NCI-H2107 treated with DMSO at 0.1 percent for 48 hours (cell line): ENCODE measurements around the gene C20orf202.
"Not testable (repeated sequence)": the region's sequence is repeated elsewhere in the genome, so short reads cannot be mapped to it uniquely, and the experiment has no call there.

Experiments used
- DNase-seq: peaks from one replicate; lab custom pipeline; 2025; ENCODE audit not compliant: unreplicated experiment; lab: John Stamatoyannopoulos, UW

Gene C20orf202

DNA sequence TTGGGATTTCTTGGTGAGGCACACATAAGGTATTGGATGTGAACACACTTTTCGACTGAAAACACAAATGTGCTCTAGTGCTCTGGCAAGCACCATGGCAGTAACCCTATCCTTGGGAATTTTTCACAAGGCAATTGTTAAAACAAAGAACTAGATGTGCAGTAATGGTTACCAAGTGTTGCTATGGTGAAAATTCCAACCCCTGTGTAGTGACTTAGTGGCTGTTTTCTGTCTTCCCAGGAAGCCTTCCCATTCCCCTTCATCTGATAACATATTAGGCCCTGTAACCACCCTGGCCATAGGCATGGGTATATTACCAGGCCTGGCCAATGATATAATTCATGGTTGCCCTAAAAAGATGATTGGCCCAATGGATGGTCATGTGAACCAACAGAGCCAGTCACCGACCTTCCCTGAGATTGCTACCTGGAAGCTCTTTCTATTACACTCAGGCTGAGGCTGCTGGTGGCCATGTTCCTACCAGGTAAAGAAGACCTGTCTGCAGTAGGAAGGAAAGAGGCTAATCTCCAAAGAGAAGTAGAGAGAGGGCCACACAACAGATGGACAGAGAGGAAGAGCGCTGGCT is 4.1 kb downstream of the C20orf202 start:
- no peak for DNase-seq

DNA sequence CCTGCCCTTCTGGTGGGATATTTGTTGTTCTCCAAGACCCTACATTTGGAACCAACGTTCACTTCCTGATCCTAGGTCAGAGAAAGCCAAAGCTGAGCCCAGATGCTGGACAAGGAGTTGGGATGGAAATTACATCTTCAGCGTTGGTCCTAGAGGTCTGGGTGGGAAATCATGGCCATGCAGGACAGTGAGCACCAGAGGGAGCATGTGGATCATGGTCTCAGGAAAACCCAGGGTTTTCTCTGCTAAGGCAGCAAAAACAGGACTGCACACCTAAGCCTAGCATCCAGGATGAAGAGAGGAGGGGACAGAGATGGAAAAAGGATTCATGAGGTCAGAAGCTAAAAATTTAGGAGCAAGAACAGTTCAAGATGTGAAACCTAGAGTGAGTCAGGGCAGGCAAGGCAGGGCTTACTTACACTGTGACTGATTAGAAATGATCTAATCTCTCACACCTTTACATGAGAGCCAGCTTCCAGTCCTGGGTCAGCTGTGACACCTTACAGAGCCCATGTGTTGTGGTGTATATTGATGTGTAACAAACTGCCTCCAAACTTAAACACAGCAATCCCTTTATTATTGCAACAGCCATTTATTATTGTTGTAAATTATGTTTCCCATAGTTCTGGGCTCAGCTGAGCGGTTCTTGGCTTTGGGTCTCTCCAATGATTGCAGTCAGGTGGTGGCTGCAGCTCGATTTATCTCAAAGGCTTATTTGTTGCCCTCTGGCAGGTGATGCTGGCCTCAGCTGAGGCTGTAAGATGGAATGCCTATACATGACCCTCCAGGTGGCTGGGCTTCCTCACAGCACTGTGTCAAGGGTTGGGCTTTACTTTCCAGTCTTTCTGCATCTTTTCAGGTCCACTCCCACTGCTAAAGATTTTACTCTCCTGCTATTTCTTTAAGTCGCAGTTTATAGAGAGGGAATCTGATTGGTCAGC is 6.5 kb downstream of the C20orf202 start:
- no peak for DNase-seq

DNA sequence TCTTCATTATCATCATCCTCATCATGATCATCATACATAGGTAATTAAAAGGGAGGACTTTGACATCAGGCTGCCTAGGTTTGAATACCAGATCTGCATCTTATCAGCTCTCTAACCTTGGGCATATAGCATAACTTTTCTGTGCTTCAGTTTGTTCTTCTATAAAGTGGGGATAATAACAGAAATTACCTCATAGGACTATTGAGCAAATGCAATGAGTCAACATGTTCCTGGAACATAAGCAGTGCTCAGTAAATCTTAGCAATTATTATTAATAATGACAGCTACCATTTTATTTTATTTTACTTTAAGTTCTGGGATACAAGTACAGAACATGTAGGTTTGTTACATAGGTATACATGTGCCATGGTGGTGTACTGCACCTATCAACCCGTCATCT is 7.2 kb downstream of the C20orf202 start:
- no peak for DNase-seq

DNA sequence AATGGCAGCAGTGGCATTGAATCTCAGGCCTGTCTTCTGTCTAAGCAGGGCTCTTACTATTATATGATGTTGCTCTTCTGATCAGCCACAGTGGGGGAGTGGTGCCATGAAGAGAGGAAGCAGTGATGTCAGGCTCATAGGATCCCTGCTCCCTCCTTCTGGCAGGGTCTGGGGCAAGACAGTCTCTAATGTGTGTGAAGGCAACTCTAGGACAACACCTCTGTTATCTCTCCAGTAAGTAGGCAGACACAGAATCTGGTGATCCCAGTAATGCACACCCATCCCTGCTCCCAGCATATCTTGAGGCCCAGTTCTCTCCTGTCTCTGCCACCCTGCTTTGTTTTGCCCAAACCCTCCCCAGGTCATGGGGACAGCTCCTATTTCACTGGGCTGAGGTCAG is 8.8 kb downstream of the C20orf202 start:
- no peak for DNase-seq

DNA sequence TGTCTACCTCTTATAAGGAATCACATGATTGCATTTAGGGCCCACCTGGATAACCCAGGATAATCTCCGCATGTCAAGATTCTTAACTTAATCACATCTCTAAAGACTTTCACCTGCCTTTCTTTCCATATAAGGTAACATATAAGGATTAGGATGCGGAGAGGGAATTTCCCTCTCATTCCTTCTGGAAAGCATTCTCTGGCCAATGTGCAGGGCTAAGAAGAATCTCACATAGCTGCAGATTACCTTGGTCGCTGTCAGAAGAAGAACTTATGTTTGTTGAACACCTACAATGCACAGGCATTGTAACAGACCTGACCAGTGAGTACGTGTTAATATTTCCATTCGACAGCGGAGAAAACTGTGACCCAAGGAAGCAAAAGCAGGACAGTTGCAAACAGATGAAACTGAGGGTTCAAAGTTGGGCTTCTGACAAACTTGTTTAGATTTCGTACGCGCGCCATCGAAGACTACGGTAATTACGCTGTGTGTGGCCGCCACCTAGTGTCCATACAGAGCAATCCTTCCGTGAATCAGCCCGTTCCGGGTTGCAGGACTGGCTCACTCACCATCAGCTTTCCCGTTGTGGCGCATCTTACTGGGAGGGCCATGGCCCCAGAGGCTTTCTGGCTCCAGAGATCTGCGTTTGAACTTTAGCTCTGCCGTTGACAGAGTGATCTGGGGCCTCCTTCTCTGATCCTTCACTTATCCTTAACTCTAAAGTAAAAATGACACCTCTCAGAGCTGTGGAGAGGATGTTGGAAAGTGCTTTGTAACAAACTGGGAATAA is 9.5 kb downstream of the C20orf202 start:
- peak; percentile 19 for DNase-seq

DNA sequence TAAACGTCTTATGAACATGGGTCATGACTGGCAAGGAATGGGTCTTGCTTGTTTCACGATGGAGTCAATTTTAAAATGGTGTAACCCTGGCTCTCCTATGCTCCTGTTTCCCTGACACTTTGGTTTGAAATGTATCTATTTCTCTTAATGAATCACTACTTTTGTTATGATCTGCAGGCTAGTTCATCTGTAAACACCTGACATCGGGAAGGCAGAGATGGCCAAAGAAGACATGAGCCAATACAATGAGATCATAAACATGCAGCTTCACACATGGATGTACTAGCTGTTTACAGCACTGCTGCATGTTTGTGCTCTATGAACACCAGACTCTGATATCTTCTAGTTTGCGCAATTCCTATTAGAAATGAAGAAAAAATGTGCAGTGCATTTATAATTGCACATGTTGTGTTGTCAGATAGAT is 11.6 kb downstream of the C20orf202 start:
- no peak for DNase-seq

DNA sequence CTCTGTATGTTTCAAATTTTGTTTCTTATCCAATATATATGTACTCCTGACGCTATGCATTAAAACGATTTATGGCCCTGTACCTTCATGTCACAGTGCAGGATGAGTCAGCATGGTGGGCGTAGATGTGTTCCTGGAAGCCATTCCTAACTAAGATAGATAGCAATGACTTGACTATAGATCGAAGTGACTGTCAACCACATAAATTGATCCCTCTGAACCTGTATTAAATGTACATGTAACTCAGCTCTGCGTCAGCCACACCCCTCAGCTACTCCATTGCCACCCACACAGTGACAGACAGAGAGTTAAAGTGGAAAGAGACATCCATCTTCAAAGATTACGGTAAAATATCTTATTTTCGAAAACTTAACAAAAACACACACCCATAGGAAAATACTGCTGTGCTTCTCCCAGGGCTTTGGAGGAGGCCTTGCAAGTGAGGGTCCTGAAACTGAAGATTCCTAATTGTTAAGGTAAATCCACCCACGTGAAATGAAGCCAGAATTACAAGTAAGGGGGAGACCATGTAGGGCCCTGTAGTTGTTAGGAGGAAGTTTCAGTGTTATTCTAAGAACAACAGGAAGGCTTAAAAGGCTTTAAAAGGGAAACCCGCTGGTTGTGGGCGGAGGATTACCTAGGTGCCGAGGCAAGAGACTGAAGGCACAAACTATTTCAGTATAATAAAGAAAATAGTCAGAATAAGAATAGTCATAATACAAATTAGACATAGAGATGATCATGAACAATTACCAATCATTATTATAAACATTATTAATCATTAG is 12.3 kb downstream of the C20orf202 start:
- no peak for DNase-seq

DNA sequence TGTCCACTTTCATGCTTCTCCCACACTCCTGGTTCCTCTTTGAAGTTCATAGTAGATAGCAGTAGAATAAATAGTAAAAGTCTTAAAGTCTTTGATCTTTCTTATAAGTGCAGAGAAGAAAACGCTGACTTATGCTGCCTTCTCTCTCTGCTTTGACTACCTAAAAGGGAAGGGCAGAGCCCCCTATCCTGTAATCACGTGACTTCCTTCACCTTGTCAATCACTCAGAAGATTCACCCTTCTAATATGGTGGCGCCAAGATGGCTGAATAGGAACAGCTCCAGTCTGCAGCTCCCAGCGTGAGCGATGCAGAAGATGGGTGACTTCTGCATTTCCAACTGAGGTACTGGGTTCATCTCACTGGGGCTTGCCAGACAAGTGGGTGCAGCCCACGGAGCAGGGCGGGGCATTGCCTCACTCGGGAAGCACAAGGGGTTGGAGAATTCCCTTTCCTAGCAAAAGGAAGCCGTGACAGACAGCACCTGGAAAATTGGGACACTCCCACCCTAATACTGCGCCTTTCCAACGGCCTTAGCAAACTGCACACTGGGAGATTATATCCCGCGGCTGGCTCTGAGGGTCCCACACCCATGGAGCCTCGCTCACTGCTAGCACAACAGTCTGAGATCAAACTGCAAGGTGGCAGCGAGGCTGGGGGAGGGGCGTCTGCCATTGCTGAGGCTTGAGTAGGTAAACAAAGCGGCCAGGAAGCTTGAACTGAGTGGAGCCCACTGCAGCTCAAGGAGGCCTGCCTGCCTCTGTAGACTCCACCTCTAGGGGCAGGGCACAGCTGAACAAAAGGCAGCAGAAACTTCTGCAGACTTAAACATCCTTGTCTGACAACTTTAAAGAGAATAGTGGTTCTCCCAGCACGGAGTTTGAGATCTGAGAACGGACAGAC is 13.5 kb downstream of the C20orf202 start:
- not testable (repeated sequence) for DNase-seq

DNA sequence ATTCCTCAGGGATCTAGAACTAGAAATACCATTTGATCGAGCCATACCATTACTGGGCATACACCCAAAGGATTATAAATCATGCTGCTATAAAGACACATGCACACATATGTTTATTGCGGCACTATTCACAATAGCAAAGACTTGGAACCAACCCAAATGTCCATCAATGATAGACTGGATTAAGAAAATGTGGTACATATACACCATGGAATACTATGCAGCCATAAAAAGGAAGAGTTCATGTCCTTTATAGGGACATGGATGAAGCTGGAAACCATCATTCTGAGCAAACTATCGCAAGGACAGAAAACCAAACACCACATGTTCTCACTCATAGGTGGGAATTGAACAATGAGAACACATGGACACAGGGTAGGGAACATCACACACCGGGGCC is 19.5 kb downstream of the C20orf202 start:
- not testable (repeated sequence) for DNase-seq

DNA sequence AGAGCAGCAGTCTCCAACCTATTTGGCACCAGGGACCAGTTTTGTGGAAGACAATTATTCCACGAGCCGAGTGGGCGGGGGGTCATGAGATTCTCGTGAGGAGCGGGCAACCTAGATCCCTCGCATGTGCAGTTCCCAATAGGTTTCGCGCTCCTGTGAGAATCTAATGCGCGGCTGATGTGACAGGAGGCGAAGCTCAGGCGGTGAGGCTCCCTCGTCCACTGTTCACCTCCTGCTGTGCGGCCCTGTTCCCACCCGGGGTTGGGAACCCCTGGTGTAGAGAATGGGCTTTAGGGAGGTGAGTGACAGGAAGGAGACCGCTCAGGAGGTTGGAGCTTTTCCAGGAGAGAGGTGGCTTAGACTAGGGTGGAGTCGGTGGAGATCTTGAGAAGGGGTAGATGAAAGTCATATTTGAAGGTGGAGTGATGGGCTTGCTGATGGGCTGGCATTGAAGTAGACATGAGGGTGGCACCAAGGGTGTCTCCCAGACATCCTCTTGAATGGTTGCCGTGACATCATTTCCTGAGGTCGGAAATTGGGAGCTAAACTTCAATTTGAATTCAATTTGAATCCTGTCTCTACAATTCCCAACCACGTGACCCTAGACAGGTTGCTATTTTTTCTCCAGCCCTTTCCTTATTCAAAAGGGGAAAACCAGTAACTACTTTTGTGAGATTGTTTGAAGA is 21.1 kb downstream of the C20orf202 start:
- DNase-seq, result no peak

DNA sequence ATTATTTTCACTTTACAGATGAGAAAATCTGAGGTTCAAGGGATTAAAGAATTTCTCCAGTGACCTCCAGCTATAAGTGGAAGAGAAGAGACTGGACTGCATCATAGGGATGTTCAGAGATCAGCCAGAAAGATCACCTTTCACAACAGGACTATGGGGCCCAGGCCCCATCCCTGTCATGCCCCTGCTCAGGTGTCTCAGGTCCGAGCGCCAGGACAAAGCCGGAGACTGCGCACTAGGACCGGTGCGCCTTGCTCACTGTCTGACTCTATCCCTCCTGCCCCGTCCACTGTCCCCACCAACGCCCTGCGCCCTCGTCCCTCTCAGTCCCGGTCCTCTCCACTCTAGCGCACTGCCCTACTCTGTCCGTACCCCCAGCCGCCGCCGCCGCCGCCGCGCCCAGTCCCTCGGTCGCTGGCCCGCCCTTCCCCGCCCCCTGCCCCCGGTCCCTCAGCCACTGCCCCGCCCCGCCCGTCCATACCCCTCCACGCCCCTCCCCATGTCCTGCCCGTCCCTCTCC is 22.1 kb downstream of the C20orf202 start:
- no peak for DNase-seq

DNA sequence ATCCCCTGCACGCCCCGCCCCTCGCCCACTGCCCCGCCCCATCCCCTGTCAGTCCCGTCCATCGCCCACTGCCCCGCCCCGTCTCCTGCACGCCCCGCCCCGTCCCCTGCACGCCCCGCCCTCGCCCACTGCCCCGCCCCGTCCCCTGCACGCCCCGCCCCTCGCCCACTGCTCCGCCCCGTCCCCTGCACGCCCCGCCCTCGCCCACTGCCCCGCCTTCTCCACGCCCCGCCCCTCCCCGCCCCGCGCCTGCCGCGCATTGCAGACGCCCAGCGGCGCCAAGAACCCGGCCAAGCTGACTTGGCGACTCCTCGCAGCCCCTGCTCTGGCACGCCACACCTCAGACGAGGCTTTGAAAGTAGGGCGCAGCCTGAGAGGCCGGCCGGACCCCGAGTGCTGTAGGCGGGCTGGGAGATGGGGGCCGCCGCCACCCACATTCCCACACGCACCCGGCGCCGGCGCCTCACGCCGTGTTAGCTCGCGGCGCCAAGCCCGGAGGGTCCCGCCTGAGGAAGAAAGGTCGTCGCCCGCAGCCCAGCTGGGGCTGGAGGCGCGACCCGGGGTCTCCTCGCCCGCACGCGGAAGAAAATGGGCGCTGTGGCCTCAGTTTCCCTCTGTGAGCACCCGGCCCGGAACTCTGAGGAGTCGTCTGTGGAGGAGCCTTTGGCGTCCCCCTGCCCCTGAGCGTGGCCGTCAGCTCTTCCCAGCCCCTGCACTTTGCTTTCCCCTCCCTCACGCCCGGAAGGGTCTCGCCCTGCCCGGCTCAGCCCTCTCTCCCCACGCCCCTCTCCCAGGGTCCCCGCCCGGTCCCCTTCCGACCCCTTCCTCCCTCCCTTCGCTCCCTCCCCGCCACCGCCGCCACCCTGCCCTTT is 22.8 kb downstream of the C20orf202 start, which contains the start of gene RAD21L1:
Gene RAD21L1, plus strand, starts transcription at position 262 of the 872 bp plus-strand sequence. CDS start 2,410 bp downstream, outside the sequence.
- no peak for DNase-seq

DNA sequence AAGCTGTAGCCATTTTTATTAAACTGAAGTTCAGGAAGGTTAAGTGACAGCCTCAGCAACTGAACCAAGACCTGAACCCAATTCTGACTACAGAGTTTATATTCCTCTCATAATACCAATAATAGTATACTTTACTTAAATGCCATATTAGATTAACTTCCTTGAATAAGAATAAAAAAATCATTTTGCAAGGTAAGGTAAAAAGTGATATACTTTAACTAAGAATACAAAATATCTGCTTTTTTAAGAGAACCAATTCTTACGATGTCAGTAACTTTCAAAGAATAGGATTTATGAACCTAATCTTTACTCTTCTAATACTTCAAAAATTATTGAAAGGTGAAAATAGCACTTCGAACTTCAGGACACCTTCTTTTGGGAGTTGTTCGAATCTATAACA is 26.3 kb downstream of the C20orf202 start:
- no peak for DNase-seq

DNA sequence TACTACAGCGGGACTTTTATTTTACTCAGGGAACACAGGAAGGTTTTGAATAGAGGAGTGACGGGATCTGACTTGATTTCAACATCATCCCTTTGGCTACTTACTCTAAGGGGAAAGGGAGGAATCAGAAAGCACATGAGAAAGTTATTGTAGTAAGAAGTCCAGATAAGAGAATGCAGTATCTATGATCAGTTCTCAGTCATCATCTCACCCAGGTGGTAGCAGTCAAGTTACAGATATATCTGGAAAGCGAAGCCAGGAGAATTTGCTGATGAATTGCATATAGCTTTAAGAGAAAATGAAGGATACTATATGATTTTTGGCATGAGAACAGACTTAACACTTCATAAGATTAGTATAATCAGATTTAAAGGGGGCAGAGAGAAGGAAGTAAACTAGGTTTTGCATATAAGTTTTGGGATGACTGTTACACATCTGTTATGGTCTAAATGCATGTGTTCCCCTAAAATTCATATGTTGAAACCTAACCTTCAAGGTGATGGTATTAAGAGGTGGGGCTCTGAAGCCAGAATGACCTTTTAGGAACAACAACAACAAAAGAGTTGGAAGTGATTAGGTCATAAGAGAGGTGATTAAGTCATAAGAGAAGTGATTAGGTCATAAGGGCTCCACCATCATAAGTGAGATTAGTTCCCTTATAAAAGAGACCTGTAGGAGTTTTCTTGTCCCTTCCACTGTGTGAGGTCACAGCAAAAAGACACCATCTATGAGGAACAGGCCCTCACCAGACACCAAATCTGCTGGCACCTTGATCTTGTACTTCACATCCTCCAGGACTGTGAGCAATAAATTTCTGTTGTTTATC is 29.2 kb downstream of the C20orf202 start:
- no peak for DNase-seq

DNA sequence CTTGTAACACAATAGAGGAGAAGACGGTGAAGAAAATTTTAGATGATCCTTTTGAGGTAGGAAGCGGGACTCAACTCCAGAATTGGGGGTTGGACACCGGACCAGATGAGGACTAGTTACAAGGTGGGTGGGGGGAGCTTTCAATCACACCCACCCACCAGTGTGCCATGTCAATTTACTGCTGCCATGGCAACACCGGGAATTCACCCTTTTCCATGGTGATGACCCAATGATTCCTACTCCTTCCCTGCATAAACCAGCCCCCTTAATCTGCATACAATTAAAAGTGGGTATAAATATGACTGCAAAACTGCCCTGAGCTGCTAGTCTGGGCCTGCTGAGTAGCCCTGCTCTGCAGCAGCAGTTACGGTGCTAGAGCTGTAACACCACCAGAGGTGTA is 37.3 kb downstream of the C20orf202 start:
- no peak for DNase-seq

DNA sequence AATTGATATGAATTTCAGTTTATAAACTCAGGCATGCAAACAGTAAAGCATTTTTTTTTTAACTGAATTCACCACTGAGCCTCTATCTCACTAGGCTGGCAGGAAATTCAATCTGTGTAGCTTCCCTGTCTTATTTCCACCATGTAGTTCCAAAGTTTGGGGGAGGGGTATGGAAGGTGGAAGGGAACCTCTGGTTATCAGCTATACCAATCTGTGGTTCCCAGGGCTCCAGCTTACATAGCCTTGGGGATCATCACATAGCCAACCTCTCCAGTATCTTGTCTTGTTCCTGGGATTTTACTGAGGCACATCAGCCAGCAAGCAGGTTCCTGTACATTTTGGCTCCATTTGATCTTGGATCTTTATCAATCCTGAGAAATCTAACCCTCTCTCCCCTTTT is 38.2 kb downstream of the C20orf202 start:
- DNase-seq, result no peak

DNA sequence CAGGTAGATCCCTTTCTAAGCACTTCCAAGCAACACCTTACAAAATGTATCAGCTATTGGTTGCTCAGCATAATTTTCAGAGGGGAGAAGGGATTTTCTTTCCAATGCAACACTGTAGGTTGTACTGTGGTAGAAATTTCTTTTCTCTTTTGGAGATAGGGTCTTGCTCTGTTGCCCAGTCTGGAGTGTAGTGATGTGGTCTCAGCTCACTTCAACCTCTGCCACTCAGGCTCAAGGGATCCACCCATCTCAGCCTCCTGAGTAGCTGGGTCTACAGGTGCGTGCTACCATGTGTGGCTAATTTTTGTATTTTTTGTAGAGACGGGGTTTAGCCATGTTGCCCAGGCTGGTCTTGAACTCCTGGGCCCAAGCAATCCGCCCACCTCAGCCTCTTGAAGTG is 38.8 kb downstream of the C20orf202 start:
- DNase-seq, result no peak
